Measurements from ENCODE around the gene PLCL2. TPM values are rescaled to one million over a fixed set of nuclear protein-coding genes. Genes with fewer than 3 reads are reported as not detected.

The PLCL2 gene
- total RNA-seq, 1 experiment from 2014 or later: 32.1 TPM

GRCh38 chr3:17075907-17076306 lies 191.2 kb downstream of the PLCL2 start:
- H3K23me2 ChIP-seq (ENCODE audit: insufficient read length, low read depth, low read length, poor library complexity, severe bottlenecking): no peaks in the 10 kb centered on the region
- no peak overlapping the region for H3K4me2 ChIP-seq (ENCODE audit: insufficient read depth, insufficient read length, low read length)
- no peak overlapping the region for H3K18ac ChIP-seq (ENCODE audit: insufficient read length, low read depth, low read length)
- H4K91ac ChIP-seq (ENCODE audit: insufficient read length, low read depth, low read length): no peak overlapping the region
- H3K27me3 ChIP-seq (ENCODE audit: insufficient read depth, low read length): no peaks in the 10 kb centered on the region
- H3T11ph ChIP-seq (ENCODE audit: low read length): no peak overlapping the region
- no peak overlapping the region for H2BK20ac ChIP-seq (ENCODE audit: low read depth, low read length, poor library complexity, severe bottlenecking)
- Mint-ChIP-seq H3K4me3 (no peak overlapping the region), H3K4me1 (peaks cover 2 to 3% of the 10 kb centered on the region in 2 experiments), H3K9me3 (no peaks in the 10 kb centered on the region), H3K36me3 (ENCODE audit: insufficient read depth in 1 of 3, low read depth in 3 of 3) (peaks cover 1 to 36% (median 27%) of the 10 kb centered on the region in 3 experiments; a peak in 5 of 7 replicates), H3K27me3 (ENCODE audit: low read depth) (no peaks in the 10 kb centered on the region), H3K27ac (no peak overlapping the region)
- H3K27ac ChIP-seq (ENCODE audit: insufficient read length, low read depth, low read length): no peak overlapping the region
- H2BK12ac ChIP-seq (ENCODE audit: insufficient read length, low read depth, low read length): no peak overlapping the region
- no peak overlapping the region for H4K5ac ChIP-seq (ENCODE audit: insufficient read length, low read depth, low read length)
- H3K79me1 ChIP-seq (ENCODE audit: insufficient read depth, low read depth, low read length, poor library complexity, severe bottlenecking): no peaks in the 10 kb centered on the region
- H3K4ac ChIP-seq (ENCODE audit: low read depth, low read length): no peak overlapping the region
- peaks cover 2% of the 10 kb centered on the region for H3K4me1 ChIP-seq (ENCODE audit: insufficient read depth, low read length)
- H3K9ac ChIP-seq (ENCODE audit: extremely low read depth, insufficient read length, low read length): no peak overlapping the region
- no peak overlapping the region for H2BK120ac ChIP-seq (ENCODE audit: low read depth, low read length, poor library complexity, severe bottlenecking)
- H3K14ac ChIP-seq (ENCODE audit: insufficient read depth, low read length): no peak overlapping the region
- H4K8ac ChIP-seq (replicated peaks; ENCODE audit: insufficient read length, low read depth, low read length): no peak overlapping the region
- no peak overlapping the region for H2AFZ ChIP-seq (ENCODE audit: low read length)
- WGBS (ENCODE audit: extremely low coverage, insufficient read length, low lambda C conversion rate): no CpG with 5 or more reads among the region's 1 CpG
- H3K23ac ChIP-seq (ENCODE audit: insufficient read length, low read depth, low read length): no peak overlapping the region
- H3K56ac ChIP-seq (ENCODE audit: insufficient read length, low read depth, low read length): no peak overlapping the region
- H2BK15ac ChIP-seq (ENCODE audit: low read depth, low read length): no peak overlapping the region
- H4K20me1 ChIP-seq (ENCODE audit: control insufficient read depth, insufficient read depth, insufficient read length): no peaks in the 10 kb centered on the region
- no peak overlapping the region for H2BK5ac ChIP-seq (ENCODE audit: insufficient read length, low read length)
- H2AK5ac ChIP-seq (ENCODE audit: insufficient read length, low read length): no peak overlapping the region
- no peak for DNase-seq
- no peaks in the 10 kb centered on the region for H3K79me2 ChIP-seq (ENCODE audit: insufficient read depth, low read length)
- no peak for TF ChIP-seq CTCF (conservative IDR thresholded peaks at IDR 0.05)
- no peaks in the 10 kb centered on the region for H3K9me3 ChIP-seq (ENCODE audit: control insufficient read depth, low read depth, low read length)
